SK-N-SH treated with all-trans-retinoic acid at 6 μM for 48 hours (cell line): Measurements from ENCODE around the gene ARHGAP45.

Experiments
- ATAC-seq: fragments of 200-7000 bp; cut with Tn5 transposase; 3 replicates; pipeline ENCODE4 v1.9.1; 2020; ENCODE audit warnings: mild to moderate bottlenecking, moderate library complexity
- BACH2 ChIP-seq: fragments of 250-450 bp; sonication (Bioruptor Pico); IDR thresholded peaks from 2 replicates; pipeline ENCODE4 v1.9.0; 2021; ENCODE audit warnings: mild to moderate bottlenecking, borderline replicate concordance
- CSDC2 ChIP-seq: fragments of 250-450 bp; sonication (Bioruptor Pico); IDR thresholded peaks from 2 replicates; pipeline ENCODE4 v1.5.0; 2020; ENCODE audit warnings: mild to moderate bottlenecking, moderate library complexity
- ESRRG ChIP-seq: fragments of 250-450 bp; sonication (Bioruptor Pico); IDR thresholded peaks from 2 replicates; pipeline ENCODE4 v1.6.1; 2021; ENCODE audit warnings: mild to moderate bottlenecking
- GLIS3 ChIP-seq: fragments of 250-450 bp; sonication (Bioruptor Pico); IDR thresholded peaks from 2 replicates; pipeline ENCODE4 v1.5.0; 2020; ENCODE audit warnings: mild to moderate bottlenecking, moderate library complexity
- OSR1 ChIP-seq: fragments of 250-450 bp; sonication (Bioruptor Pico); IDR thresholded peaks from 2 replicates; pipeline ENCODE4 v1.8.0; 2022; ENCODE audit warnings: moderate library complexity, mild to moderate bottlenecking, inconsistent platforms
- PPARA ChIP-seq: fragments of 250-450 bp; sonication (Bioruptor Pico); IDR thresholded peaks from 2 replicates; pipeline ENCODE4 v1.5.0; 2020; ENCODE audit warnings: mild to moderate bottlenecking, borderline replicate concordance
- RARB ChIP-seq: fragments of 250-450 bp; sonication (Bioruptor Pico); IDR thresholded peaks from 2 replicates; pipeline ENCODE4 v1.8.0; 2021; ENCODE audit warnings: mild to moderate bottlenecking, moderate library complexity
- SNAI2 ChIP-seq: fragments of 250-450 bp; sonication (Bioruptor Pico); IDR thresholded peaks from 2 replicates; pipeline ENCODE4 v1.5.0; 2020; ENCODE audit warnings: mild to moderate bottlenecking, moderate library complexity
- TCF4 ChIP-seq: fragments of 250-450 bp; sonication (Bioruptor Pico); IDR thresholded peaks from 2 replicates; pipeline ENCODE4 v1.8.0; 2021; ENCODE audit warnings: mild to moderate bottlenecking, moderate library complexity, borderline replicate concordance
- TOX ChIP-seq: fragments of 250-450 bp; sonication (Bioruptor Pico); IDR thresholded peaks from 2 replicates; pipeline ENCODE4 v1.8.0; 2021; ENCODE audit warnings: mild to moderate bottlenecking, moderate library complexity, borderline replicate concordance
- TSHZ2 ChIP-seq: fragments of 250-450 bp; sonication (Bioruptor Pico); IDR thresholded peaks from 2 replicates; pipeline ENCODE4 v1.5.0; 2020; ENCODE audit warnings: mild to moderate bottlenecking, moderate library complexity
- ZC3H10 ChIP-seq: fragments of 250-450 bp; sonication (Bioruptor Pico); IDR thresholded peaks from 2 replicates; pipeline ENCODE4 v1.5.1; 2021; ENCODE audit warnings: mild to moderate bottlenecking, moderate library complexity
- ZFP3 ChIP-seq: fragments of 250-450 bp; sonication (Bioruptor Pico); IDR thresholded peaks from 2 replicates; pipeline ENCODE4 v1.5.0; 2020; ENCODE audit warnings: mild to moderate bottlenecking, moderate library complexity
- ZNF565 ChIP-seq: fragments of 450-650 bp; formaldehyde crosslinking; conservative IDR thresholded peaks from 2 replicates; pipeline ENCODE4 v1.5.0; 2020; ENCODE audit warnings: low read depth, mild to moderate bottlenecking, moderate library complexity
- ZNF70 ChIP-seq: fragments of 450-650 bp; formaldehyde crosslinking; IDR thresholded peaks from 2 replicates; pipeline ENCODE4 v1.5.0; 2020; ENCODE audit warnings: mild to moderate bottlenecking, moderate library complexity
- ZNF8 ChIP-seq: fragments of 450-650 bp; formaldehyde crosslinking; IDR thresholded peaks from 2 replicates; pipeline ENCODE4 v1.5.0; 2020; ENCODE audit warnings: mild to moderate bottlenecking, moderate library complexity
- TF ChIP-seq, protein P1 (sequence below): fragments of 250-450 bp; sonication (Bioruptor Pico); IDR thresholded peaks from 2 replicates; pipeline ENCODE4 v1.8.0; 2021; ENCODE audit warnings: low read depth, mild to moderate bottlenecking, moderate library complexity, borderline replicate concordance
- TF ChIP-seq, protein P2 (sequence below): fragments of 250-450 bp; sonication (Bioruptor Pico); IDR thresholded peaks from 2 replicates; pipeline ENCODE4 v1.5.1; 2021; ENCODE audit warnings: mild to moderate bottlenecking, moderate library complexity
- TF ChIP-seq, protein P3 (sequence below): fragments of 250-450 bp; sonication (Bioruptor Pico); IDR thresholded peaks from 2 replicates; pipeline ENCODE4 v1.5.1; 2020; ENCODE audit warnings: low read depth, mild to moderate bottlenecking, moderate library complexity
- TF ChIP-seq, protein P4 (sequence below): fragments of 250-450 bp; sonication (Bioruptor Pico); IDR thresholded peaks from 2 replicates; pipeline ENCODE4 v1.8.0; 2020; ENCODE audit warnings: mild to moderate bottlenecking, moderate library complexity, borderline replicate concordance

Gene ARHGAP45

DNA sequence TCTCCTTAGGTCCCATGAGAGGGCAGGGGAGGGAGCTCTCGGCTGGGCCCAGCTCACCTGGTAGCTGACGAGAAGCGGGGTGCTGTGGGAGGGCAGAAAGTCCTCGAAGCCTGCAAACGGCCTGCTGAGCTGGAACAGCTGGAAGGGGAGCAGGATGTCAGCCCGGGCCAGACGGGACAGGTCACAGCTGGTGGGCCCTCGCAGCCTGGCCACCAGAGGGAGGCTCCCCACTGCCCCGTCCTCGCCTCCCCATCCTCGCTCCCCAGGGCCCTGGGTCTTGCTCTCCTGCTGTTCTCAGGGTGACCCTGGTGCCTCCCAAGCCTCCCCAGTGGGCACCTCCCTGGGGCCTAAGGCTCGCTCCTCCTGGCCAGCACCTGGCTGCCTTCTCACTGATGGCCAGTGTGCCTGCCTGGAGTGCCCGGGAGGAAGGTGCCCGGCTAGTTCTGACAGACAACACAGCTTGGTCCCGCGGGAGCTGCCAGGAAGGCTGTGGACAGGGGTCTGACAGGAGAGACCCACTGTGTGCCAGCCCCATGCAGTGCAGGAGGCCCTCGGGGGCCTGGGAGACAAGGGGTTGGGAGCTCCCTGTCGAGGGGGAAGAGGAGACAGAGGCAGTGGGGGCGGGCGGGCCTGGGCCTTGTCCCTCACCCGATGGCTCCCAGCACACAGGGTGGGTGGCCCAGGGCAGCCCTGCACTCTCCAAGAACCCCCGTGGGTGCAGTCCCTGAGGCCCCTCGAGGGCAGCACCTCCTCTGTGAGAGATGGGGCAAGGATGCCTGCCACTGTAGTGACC lies 57.1 kb downstream of the ARHGAP45 start (continued):
- TF ChIP-seq, protein P1, sequence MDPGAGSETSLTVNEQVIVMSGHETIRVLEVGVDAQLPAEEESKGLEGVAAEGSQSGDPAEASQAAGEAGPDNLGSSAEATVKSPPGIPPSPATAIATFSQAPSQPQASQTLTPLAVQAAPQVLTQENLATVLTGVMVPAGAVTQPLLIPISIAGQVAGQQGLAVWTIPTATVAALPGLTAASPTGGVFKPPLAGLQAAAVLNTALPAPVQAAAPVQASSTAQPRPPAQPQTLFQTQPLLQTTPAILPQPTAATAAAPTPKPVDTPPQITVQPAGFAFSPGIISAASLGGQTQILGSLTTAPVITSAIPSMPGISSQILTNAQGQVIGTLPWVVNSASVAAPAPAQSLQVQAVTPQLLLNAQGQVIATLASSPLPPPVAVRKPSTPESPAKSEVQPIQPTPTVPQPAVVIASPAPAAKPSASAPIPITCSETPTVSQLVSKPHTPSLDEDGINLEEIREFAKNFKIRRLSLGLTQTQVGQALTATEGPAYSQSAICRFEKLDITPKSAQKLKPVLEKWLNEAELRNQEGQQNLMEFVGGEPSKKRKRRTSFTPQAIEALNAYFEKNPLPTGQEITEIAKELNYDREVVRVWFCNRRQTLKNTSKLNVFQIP (CRISPR knock-in tag): no peak
- TF ChIP-seq SNAI2 (CRISPR knock-in tag): no peak
- TF ChIP-seq ZFP3: no peak
- TF ChIP-seq, all 23 proteins: peak for 0

GRCh38 chr19:1125601-1126467 lies 58.9 kb downstream of the ARHGAP45 start:
- peak; percentile 81 for ATAC-seq
- TF ChIP-seq ZC3H10 (CRISPR knock-in tag) (no peak), BACH2 (CRISPR knock-in tag) (no peak), RARB (no peak), TCF4 (CRISPR knock-in tag) (no peak), ZNF8 (CRISPR knock-in tag) (no peak), OSR1 (CRISPR knock-in tag) (peak; percentile 84; the same call in 1 of the 2 replicates), TOX (CRISPR knock-in tag) (no peak), GLIS3 (CRISPR knock-in tag) (no peak), CSDC2 (CRISPR knock-in tag) (no peak), ZNF70 (CRISPR knock-in tag) (no peak), ESRRG (CRISPR knock-in tag) (no peak), ZNF565 (CRISPR knock-in tag) (no peak)
- TF ChIP-seq, protein P2, sequence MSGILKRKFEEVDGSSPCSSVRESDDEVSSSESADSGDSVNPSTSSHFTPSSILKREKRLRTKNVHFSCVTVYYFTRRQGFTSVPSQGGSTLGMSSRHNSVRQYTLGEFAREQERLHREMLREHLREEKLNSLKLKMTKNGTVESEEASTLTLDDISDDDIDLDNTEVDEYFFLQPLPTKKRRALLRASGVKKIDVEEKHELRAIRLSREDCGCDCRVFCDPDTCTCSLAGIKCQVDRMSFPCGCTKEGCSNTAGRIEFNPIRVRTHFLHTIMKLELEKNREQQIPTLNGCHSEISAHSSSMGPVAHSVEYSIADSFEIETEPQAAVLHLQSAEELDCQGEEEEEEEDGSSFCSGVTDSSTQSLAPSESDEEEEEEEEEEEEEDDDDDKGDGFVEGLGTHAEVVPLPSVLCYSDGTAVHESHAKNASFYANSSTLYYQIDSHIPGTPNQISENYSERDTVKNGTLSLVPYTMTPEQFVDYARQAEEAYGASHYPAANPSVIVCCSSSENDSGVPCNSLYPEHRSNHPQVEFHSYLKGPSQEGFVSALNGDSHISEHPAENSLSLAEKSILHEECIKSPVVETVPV (CRISPR knock-in tag): no peak
- TF ChIP-seq, protein P3, sequence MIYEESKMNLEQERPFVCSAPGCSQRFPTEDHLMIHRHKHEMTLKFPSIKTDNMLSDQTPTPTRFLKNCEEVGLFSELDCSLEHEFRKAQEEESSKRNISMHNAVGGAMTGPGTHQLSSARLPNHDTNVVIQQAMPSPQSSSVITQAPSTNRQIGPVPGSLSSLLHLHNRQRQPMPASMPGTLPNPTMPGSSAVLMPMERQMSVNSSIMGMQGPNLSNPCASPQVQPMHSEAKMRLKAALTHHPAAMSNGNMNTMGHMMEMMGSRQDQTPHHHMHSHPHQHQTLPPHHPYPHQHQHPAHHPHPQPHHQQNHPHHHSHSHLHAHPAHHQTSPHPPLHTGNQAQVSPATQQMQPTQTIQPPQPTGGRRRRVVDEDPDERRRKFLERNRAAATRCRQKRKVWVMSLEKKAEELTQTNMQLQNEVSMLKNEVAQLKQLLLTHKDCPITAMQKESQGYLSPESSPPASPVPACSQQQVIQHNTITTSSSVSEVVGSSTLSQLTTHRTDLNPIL: no peak
- TF ChIP-seq, protein P4, sequence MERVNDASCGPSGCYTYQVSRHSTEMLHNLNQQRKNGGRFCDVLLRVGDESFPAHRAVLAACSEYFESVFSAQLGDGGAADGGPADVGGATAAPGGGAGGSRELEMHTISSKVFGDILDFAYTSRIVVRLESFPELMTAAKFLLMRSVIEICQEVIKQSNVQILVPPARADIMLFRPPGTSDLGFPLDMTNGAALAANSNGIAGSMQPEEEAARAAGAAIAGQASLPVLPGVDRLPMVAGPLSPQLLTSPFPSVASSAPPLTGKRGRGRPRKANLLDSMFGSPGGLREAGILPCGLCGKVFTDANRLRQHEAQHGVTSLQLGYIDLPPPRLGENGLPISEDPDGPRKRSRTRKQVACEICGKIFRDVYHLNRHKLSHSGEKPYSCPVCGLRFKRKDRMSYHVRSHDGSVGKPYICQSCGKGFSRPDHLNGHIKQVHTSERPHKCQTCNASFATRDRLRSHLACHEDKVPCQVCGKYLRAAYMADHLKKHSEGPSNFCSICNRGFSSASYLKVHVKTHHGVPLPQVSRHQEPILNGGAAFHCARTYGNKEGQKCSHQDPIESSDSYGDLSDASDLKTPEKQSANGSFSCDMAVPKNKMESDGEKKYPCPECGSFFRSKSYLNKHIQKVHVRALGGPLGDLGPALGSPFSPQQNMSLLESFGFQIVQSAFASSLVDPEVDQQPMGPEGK (CRISPR knock-in tag): 0 out of 2 replicates have a peak, but pooled peaks have one; percentile 35
- TF ChIP-seq, protein P1 (CRISPR knock-in tag): no peak

GRCh38 chr19:1126984-1127760 lies 60.2 kb downstream of the ARHGAP45 start:
- no peak for ATAC-seq
- no peak for TF ChIP-seq GLIS3 (CRISPR knock-in tag)
- no peak for TF ChIP-seq ZFP3
- TF ChIP-seq, protein P4 (CRISPR knock-in tag): no peak
- TF ChIP-seq TSHZ2 (CRISPR knock-in tag): no peak
- TF ChIP-seq, protein P2 (CRISPR knock-in tag): no peak
- no peak for TF ChIP-seq PPARA (CRISPR knock-in tag)
